ENCODE measurements around the gene RCBTB2. TPM values are rescaled to one million over a fixed set of nuclear protein-coding genes. Genes with fewer than 3 reads are reported as not detected.

The RCBTB2 gene
- total RNA-seq, 4 donors from 2014 or later = 8.1 to 24.7 (median 14.9) TPM

- no peaks in the 10 kb centered on the region for H3K36me3 ChIP-seq
- DNase-seq = no peak
- H3K27ac ChIP-seq = peak overlapping the region; percentile 65 to 91 (median 82)
- no peak overlapping the region for H3K4me3 ChIP-seq
- H3K4me1 ChIP-seq = peaks cover 49 to 99% (median 52%) of the 10 kb centered on the region in 3 donors
- no peaks in the 10 kb centered on the region for H3K9me3 ChIP-seq
- WGBS, 2 donors = 70 to 76% methylated on average over 5 of the region's 5 CpGs
- intact Hi-C loops (cut with DNase I) = loop anchor here (10.0 kb wide), 3 partner anchors 69 to 339 kb away; partner anchors contain the start of gene ITM2B
- no peak for TF ChIP-seq POLR2A (IDR thresholded peaks at IDR 0.05)
- no peak for TF ChIP-seq CTCF (IDR thresholded peaks at IDR 0.05)
- H3K27me3 ChIP-seq = no peaks in the 10 kb centered on the region
Measured at GRCh38 chr13:48574041-48574796, 41.3 kb upstream of the RCBTB2 start.

- 63 to 65% methylated on average over 7 of the region's 7 CpGs for WGBS, 2 donors
- intact Hi-C loops (cut with DNase I) = loop anchor here (10.0 kb wide), 3 partner anchors 69 to 339 kb away; partner anchors contain the start of gene ITM2B
- Histone ChIP-seq H3K9me3 (no peaks in the 10 kb centered on the region), H3K4me1 (peaks cover 52 to 99% (median 59%) of the 10 kb centered on the region in 3 donors), H3K27ac (peak overlapping the region; percentile 65 to 91 (median 82)), H3K4me3 (no peak overlapping the region), H3K27me3 (no peaks in the 10 kb centered on the region), H3K36me3 (no peaks in the 10 kb centered on the region)
- TF ChIP-seq CTCF (IDR thresholded peaks at IDR 0.05) = no peak
- no peak for TF ChIP-seq POLR2A (IDR thresholded peaks at IDR 0.05)
- DNase-seq = no peak
Measured at GRCh38 chr13:48573213-48574007, 40.5 kb upstream of the RCBTB2 start.

GRCh38 chr13:48571126-48571913 is 38.4 kb upstream of the RCBTB2 start:
- 19 to 21% methylated on average over 9 of the region's 9 CpGs for WGBS, 2 donors
- intact Hi-C loops (cut with DNase I) = loop anchor here (10.0 kb wide), 3 partner anchors 67 to 337 kb away; partner anchors contain the start of gene ITM2B
- peak overlapping the region; percentile 78 to 91 (median 87) for H3K27ac ChIP-seq
- H3K4me1 ChIP-seq = peaks cover 63 to 99% (median 66%) of the 10 kb centered on the region in 3 donors
- no peaks in the 10 kb centered on the region for H3K36me3 ChIP-seq
- no peaks in the 10 kb centered on the region for H3K27me3 ChIP-seq
- no peaks in the 10 kb centered on the region for H3K9me3 ChIP-seq
- peak overlapping the region in 3 of 4 donors; percentile 4 to 49 (median 17) for H3K4me3 ChIP-seq
- no peak for TF ChIP-seq CTCF (IDR thresholded peaks at IDR 0.05)
- no peak for TF ChIP-seq POLR2A (IDR thresholded peaks at IDR 0.05)
- DNase-seq = no peak

GRCh38 chr13:48570216-48570828 is 37.4 kb upstream of the RCBTB2 start:
- Histone ChIP-seq H3K27ac (peak overlapping the region; percentile 78 to 94 (median 90)), H3K36me3 (no peaks in the 10 kb centered on the region), H3K9me3 (no peaks in the 10 kb centered on the region), H3K4me1 (peaks cover 61 to 90% (median 66%) of the 10 kb centered on the region in 3 donors), H3K4me3 (no peak overlapping the region), H3K27me3 (no peaks in the 10 kb centered on the region)
- WGBS, 2 donors = 75 to 82% methylated on average over 7 to 8 of the region's 8 CpGs
- TF ChIP-seq POLR2A (IDR thresholded peaks at IDR 0.05) (no peak), CTCF (IDR thresholded peaks at IDR 0.05) (no peak)
- no peak for DNase-seq
- intact Hi-C loops (cut with DNase I) = loop anchor here (10.0 kb wide), 3 partner anchors 66 to 336 kb away; partner anchors contain the start of gene ITM2B
